GM12878 (cell line): ENCODE results near the gene NPHS1. TPM values are rescaled to one million over a fixed set of nuclear protein-coding genes. Genes with fewer than 3 reads are reported as not detected.

Experiments used
- ATAC-seq: fragments of 200-7000 bp; cut with Tn5 transposase; 3 replicates; pipeline ENCODE4 v1.9.1; 2020; ENCODE audit warnings: mild to moderate bottlenecking, moderate library complexity
- BruUV-seq: library from RNA; stranded (reverse); fragments of 400-500 nt; replicated peaks from 2 replicates; lab custom pipeline; 2021; lab: Mats Ljungman, UMichigan
- CTCF ChIA-PET: fragments of 300-600 bp; sonication (Branson Sonifier 250); formaldehyde crosslinking; extraction: SDS; loops from one replicate; lab custom pipeline; 2021; ENCODE audit warnings: inconsistent platforms; lab: Yijun Ruan, JAX
- POLR2A ChIA-PET: fragments of 350-600 bp; formaldehyde crosslinking; extraction: SDS; loops from one replicate; lab custom pipeline; 2021; ENCODE audit warnings: inconsistent platforms; lab: Charles Lee
- RAD21 ChIA-PET: fragments of 300-600 bp; sonication (Branson Sonifier 250); formaldehyde crosslinking; loops from one replicate; lab custom pipeline; 2023; ENCODE audit warnings: antibody characterized with exemption; ENCODE audit not compliant: unreplicated experiment; lab: Charles Lee
- SMC1A ChIA-PET: fragments of 300-600 bp; sonication (Branson Sonifier 250); formaldehyde crosslinking; loops from one replicate; lab custom pipeline; 2023; ENCODE audit not compliant: unreplicated experiment, uncharacterized antibody; lab: Charles Lee
- DNase-seq: peaks from one replicate; pipeline ENCODE4 v3.0.0-alpha.2; 2011; ENCODE audit warnings: low read depth, low spot score
- FAIRE-seq: peaks from 3 replicates; lab custom pipeline; 2011; peaks lifted over from hg19 to GRCh38; lab: Jason Lieb, UNC
- H2AFZ ChIP-seq: 2 replicates; pipeline ENCODE4 v1.6.0; 2011; ENCODE audit warnings: low read depth, low read length, control low read depth; ENCODE audit not compliant: control insufficient read depth
- H3K27ac ChIP-seq: 2 replicates; pipeline ENCODE4 v1.5.1; 2011; ENCODE audit warnings: control low read depth; ENCODE audit not compliant: control insufficient read depth, insufficient read depth
- H3K27me3 ChIP-seq, 2 experiments: replicated peaks in 1 of 2; 2 replicates each; pipeline versions ENCODE4 v1.6.0 to v1.6.1; 2011; ENCODE audit warnings: low read length in 1 of 2; ENCODE audit not compliant: control insufficient read depth in 2 of 2, insufficient read depth in 2 of 2
- H3K36me3 ChIP-seq, 2 experiments: 2 replicates each; pipeline ENCODE4 v1.5.1; 2011; ENCODE audit warnings: low read length in 1 of 2; ENCODE audit not compliant: control insufficient read depth in 2 of 2, insufficient read depth in 2 of 2
- H3K4me1 ChIP-seq: 2 replicates; pipeline ENCODE4 v1.6.1; 2011; ENCODE audit warnings: mild to moderate bottlenecking, low read length, moderate library complexity, mixed read lengths; ENCODE audit not compliant: control insufficient read depth, insufficient read depth
- H3K4me2 ChIP-seq: 2 replicates; pipeline ENCODE4 v1.6.0; 2011; ENCODE audit warnings: control low read depth; ENCODE audit not compliant: control insufficient read depth, insufficient read depth
- H3K4me3 ChIP-seq: fragments of 200-600 bp; sonication (generic); 2 replicates; pipeline ENCODE4 v1.5.1; 2016
- H3K79me2 ChIP-seq: 2 replicates; pipeline ENCODE4 v1.6.0; 2011; ENCODE audit warnings: low read length; ENCODE audit not compliant: control insufficient read depth, insufficient read depth
- H3K9ac ChIP-seq: 2 replicates; pipeline ENCODE4 v1.8.0; 2011; ENCODE audit warnings: low read length, control low read depth, mixed read lengths; ENCODE audit not compliant: control insufficient read depth, insufficient read depth
- H3K9me3 ChIP-seq: replicated peaks from 3 replicates; pipeline ENCODE4 v1.5.1; 2011; ENCODE audit warnings: mild to moderate bottlenecking, low read length; ENCODE audit not compliant: control insufficient read depth, insufficient read depth
- H4K20me1 ChIP-seq: 2 replicates; pipeline ENCODE4 v1.6.0; 2011; ENCODE audit not compliant: control insufficient read depth, insufficient read depth
- CUX1 ChIP-seq: IDR thresholded peaks from 2 replicates; pipeline ENCODE4 v1.6.1; 2012; ENCODE audit warnings: improper control_type of control experiment, low read depth, low read length; ENCODE audit not compliant: insufficient replicate concordance
- IKZF1 ChIP-seq: fragments of 450-650 bp; conservative IDR thresholded peaks from 2 replicates; pipeline ENCODE4 v1.6.1; 2017; ENCODE audit warnings: antibody characterized with exemption, mild to moderate bottlenecking
- MEF2B ChIP-seq: fragments of 450-650 bp; IDR thresholded peaks from 2 replicates; pipeline ENCODE4 v1.6.1; 2018; ENCODE audit warnings: mild to moderate bottlenecking, moderate library complexity; ENCODE audit not compliant: partially characterized antibody, poor library complexity, severe bottlenecking
- MYC ChIP-seq: IDR thresholded peaks from 2 replicates; pipeline ENCODE4 v1.6.1; 2011; ENCODE audit warnings: mild to moderate bottlenecking, low read length, moderate library complexity, inconsistent platforms; ENCODE audit not compliant: insufficient read depth, insufficient replicate concordance, insufficient read length, severe bottlenecking
- RELA ChIP-seq: fragments of 450-650 bp; IDR thresholded peaks from 2 replicates; pipeline ENCODE4 v1.8.0; 2014; ENCODE audit warnings: borderline replicate concordance; ENCODE audit not compliant: partially characterized antibody
- WGBS: methylation state at CpG from one replicate; pipeline ENCODE4 v1.1.6; 2016; ENCODE audit warnings: low lambda C conversion rate; ENCODE audit not compliant: insufficient replicate concordance, insufficient coverage; ENCODE audit errors: missing lambda C conversion rate; 5-methylcytosine and 5-hydroxymethylcytosine counted together
- in situ Hi-C: fragments of 300-500 bp; cut with MboI; formaldehyde crosslinking; loops from 9 replicates; pipeline ENCODE4 v1.14.3; 2018; ENCODE audit warnings: mixed read lengths
- intact Hi-C: fragments of 100-400 bp; cut with micrococcal nuclease; formaldehyde crosslinking; loops from one replicate; pipeline ENCODE4 v1.14.2; 2022; ENCODE audit not compliant: unreplicated experiment
- polyA plus RNA-seq, 11 experiments: library from polyadenylated mRNA; depleted of rRNA in 4 of 11; unstranded in 6 of 11; stranded (reverse) in 5 of 11; fragments of >200 nt; fragmentation: Nextera tagmentation in 4 of 11; fragmentation: Illumina TruSeq in 1 of 11; extraction: Ambion mirVana in 4 of 11; extraction: Trizol in 1 of 11; gene quantifications; 1 replicate in 1 of 11; 2 replicates in 10 of 11; pipeline versions ENCODE4 v1.2.1 to v1.2.3, GENCODE V29; 2011 to 2016; ENCODE audit warnings: inconsistent platforms in 2 of 11, missing spikeins in 2 of 11, low read depth in 1 of 11
- total RNA-seq, 4 experiments: library from RNA; depleted of rRNA in 3 of 4; stranded (reverse); fragments of >200 nt in 3 of 4; fragmentation: Illumina TruSeq in 1 of 4; extraction: Trizol in 1 of 4; gene quantifications; 2 replicates each; pipeline versions ENCODE4 v1.2.1 to v1.2.3, GENCODE V29; 2013 to 2021

Gene NPHS1
- total and polyA plus RNA-seq, 10 of the 15 experiments (the other 5 are each of a cell fraction or from before 2014, with no cell fraction given): not detected

DNA sequence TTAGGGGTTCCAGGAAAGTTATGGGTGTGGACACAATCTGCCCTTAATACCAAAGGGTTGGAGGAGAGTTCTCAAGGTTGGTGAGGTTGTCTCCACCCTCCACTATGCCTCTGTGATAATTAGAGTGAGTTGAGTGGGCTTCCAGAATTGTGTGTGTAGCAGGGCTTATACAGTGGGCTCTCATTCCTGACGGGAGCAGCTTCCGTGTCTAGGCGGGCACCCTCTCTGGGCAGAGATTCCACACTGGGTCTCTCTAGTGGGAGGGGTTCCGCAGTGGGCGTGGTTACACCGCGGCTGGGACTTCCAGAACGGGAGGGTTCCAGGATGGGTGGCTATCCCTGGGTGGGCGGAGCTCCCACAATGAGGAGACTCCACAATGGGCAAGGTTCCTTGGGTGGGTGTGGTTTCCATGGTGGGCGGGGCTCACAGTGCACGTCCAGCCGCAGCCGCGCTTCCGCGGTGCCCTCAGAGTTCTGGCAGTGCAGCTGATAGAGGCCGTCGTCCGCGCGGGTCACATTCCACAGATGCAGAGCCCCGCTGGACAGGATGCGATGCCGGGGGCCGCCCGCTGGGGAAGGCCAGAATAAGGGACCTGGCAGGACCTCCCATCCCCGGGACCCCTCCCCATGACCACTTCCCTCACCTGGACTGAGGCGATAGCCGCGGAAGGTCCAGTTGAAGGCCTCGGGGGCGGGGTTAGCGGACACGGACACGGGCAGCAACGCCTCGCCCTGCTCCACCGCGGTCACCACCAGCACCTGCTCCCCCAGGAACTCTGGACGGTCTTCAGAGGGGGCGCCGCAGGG lies 8.4 kb downstream of the NPHS1 start (continued):
- TF ChIP-seq CUX1: no peak
- no peak for TF ChIP-seq MEF2B
- TF ChIP-seq, all 136 proteins: peak for 0

GRCh38 chr19:35842666-35843272 lies 9.5 kb downstream of the NPHS1 start:
- Histone ChIP-seq H3K36me3 (no peaks in the 10 kb centered on the region), H3K27me3 (peaks cover 3 to 5% of the 10 kb centered on the region in 2 experiments; a peak in 3 of 4 replicates), H3K27ac (no peak overlapping the region), H3K9me3 (no peaks in the 10 kb centered on the region; the same call in 2 of the 3 replicates), H3K79me2 (no peaks in the 10 kb centered on the region), H4K20me1 (no peaks in the 10 kb centered on the region), H2AFZ (no peak overlapping the region), H3K4me3 (no peak overlapping the region), H3K4me1 (no peaks in the 10 kb centered on the region), H3K4me2 (no peak overlapping the region), H3K9ac (no peak overlapping the region)
- FAIRE-seq (no peak), DNase-seq (no peak), ATAC-seq (no peak)
- ChIA-PET SMC1A (no interaction called here), POLR2A (no interaction called here), RAD21 (no interaction called here), CTCF (no interaction called here)
- WGBS: 31% methylated on average over 4 of the region's 4 CpGs
- TF ChIP-seq MYC (no peak), RELA (no peak), IKZF1 (no peak)
- BruUV-seq: no TSS peak
- intact Hi-C loops: no loop called here
- in situ Hi-C loops: no loop called here
